GM18526 (cell line): ENCODE data around the gene RASGRF1.

Experiments
- POLR2A ChIP-seq: IDR thresholded peaks from 3 replicates; pipeline ENCODE4 v1.6.1; 2011; ENCODE audit not compliant: insufficient read length; ENCODE audit errors: extremely low read depth

Gene RASGRF1, protein sequence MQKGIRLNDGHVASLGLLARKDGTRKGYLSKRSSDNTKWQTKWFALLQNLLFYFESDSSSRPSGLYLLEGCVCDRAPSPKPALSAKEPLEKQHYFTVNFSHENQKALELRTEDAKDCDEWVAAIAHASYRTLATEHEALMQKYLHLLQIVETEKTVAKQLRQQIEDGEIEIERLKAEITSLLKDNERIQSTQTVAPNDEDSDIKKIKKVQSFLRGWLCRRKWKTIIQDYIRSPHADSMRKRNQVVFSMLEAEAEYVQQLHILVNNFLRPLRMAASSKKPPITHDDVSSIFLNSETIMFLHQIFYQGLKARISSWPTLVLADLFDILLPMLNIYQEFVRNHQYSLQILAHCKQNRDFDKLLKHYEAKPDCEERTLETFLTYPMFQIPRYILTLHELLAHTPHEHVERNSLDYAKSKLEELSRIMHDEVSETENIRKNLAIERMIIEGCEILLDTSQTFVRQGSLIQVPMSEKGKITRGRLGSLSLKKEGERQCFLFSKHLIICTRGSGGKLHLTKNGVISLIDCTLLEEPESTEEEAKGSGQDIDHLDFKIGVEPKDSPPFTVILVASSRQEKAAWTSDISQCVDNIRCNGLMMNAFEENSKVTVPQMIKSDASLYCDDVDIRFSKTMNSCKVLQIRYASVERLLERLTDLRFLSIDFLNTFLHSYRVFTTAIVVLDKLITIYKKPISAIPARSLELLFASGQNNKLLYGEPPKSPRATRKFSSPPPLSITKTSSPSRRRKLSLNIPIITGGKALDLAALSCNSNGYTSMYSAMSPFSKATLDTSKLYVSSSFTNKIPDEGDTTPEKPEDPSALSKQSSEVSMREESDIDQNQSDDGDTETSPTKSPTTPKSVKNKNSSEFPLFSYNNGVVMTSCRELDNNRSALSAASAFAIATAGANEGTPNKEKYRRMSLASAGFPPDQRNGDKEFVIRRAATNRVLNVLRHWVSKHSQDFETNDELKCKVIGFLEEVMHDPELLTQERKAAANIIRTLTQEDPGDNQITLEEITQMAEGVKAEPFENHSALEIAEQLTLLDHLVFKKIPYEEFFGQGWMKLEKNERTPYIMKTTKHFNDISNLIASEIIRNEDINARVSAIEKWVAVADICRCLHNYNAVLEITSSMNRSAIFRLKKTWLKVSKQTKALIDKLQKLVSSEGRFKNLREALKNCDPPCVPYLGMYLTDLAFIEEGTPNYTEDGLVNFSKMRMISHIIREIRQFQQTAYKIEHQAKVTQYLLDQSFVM (N-terminal part only)

GRCh38 chr15:79090487-79091203 lies at the start of gene RASGRF1:
TSS of gene RASGRF1 (minus strand) at chr15:79090780. CDS start at chr15:79090498, 282 bp downstream.
- TF ChIP-seq POLR2A, result no peak

DNA sequence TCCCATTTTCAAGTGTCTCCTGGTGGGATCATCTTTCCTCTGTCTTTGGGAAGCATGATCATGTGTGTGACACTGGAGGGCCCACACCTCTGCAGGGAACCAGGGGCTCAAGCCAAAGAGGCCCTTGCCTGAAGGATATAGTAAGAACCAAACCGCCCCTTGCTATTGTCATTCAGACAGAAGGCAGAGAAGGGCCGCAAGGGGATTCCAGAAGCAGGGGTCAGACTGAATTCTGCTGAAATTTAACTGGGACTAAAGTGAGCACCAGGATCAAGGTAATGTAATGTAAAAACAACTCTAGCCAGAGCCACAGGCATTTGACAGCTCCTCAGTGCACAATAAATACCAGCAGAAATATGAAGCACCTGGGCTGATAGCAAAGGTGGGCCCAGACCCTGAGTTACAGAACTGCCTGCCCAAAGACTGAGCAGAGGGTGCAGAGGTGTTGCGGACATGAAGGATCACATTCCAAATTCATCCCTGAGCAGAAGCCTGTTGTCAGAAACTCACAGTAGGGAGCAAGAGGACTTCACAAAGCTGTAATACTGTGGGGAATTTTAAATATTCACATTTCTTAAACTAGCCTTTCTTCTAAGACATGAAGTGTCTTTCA lies 46.0 kb upstream of the RASGRF1 start:
- no peak for TF ChIP-seq POLR2A

GRCh38 chr15:79133309-79133708 lies 42.7 kb upstream of the RASGRF1 start:
- TF ChIP-seq POLR2A, result no peak

- TF ChIP-seq POLR2A, result no peak
These were observed 42.2 kb upstream of the RASGRF1 start for GRCh38 chr15:79132770-79133169.

- TF ChIP-seq POLR2A, result no peak
These were observed 41.8 kb upstream of the RASGRF1 start for GRCh38 chr15:79132361-79132760.

DNA sequence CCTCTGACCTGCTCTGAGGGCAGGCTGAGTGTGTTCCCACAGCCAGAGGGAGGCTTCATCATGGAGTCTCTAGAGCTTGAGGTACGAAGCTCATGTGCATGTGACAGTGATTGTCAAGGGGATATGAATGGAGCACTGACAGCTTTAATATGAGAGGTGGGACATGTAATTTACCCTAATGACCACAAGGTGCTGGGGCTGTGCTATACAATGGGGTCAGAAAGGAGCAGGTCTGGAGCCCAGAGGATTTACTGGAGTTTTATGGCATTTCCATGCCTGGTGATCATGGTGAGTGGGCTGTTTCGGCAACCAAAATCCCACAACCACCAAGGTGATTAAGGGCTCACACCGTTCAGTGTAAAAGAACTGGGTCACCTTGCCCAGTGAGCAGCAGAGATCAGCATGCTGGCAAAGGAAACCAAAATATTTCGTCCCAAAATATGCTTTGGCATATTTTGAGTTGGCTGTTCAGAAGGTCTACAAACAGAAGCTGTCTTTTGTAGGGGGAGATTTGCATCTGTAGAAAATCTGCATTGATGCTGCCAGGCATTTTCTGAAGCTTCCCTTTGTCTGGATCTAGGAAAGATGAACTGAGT lies 40.1 kb upstream of the RASGRF1 start:
- TF ChIP-seq POLR2A, result no peak

DNA sequence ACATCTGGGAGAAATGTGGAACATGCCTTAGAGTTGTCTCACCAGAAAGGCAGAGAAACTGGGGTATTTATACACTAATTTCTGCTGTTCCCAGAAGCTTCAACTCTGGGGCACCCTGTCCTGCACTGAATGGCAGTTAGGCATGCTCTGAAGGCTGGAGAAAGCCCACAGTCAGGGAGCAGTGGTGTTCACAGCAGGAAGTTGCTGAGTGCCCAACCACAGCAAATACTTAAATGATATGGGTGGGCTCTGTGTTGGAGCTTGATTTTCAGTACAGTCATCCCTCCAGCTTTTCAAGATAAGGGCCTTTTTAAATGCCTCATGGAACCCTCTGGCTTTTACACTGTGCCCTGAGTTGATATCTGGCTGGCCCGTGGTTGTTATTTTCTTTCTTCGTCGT lies 38.7 kb upstream of the RASGRF1 start:
- no peak for TF ChIP-seq POLR2A

DNA sequence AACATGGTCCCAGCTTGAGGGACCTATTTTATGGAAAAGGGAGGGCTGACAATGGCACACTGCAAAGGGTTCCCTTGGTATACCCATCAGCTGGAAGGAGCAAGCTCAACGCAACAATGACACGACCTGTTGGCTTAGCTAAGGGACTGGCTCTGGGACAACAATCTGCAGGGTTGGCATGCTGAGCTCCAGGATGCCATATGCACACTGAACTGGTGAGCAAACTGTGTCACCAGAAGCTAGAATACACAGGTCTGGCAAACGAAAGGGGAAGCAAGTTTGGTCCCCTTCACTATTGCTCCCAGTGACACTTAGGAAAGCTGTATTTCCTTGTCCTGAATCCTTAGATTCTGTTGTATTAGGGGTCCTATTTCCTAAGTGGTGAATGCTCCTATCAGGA lies 38.0 kb upstream of the RASGRF1 start:
- no peak for TF ChIP-seq POLR2A

GRCh38 chr15:79124388-79124787 lies 33.8 kb upstream of the RASGRF1 start:
- no peak for TF ChIP-seq POLR2A

- TF ChIP-seq POLR2A, result no peak
These were observed 32.4 kb upstream of the RASGRF1 start for GRCh38 chr15:79122991-79123390.

DNA sequence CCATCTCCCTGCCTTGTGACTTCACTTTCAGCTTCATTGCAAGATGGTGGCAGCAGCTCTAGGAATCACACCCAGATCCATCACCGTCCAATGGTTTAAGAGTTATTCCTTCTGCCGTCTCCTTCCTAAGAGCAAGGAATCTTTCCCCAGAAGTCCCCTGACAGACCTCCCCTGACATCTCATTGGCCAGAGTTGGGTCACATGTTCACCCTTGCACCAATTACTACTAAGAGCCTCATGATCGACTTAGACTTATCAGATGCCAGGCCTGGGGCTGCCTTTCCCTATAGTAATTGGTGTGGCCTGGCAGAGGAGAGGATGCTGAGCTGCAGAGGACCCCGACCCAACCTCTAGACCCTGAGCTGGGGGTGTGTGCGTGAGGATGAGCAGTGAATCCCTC lies 31.8 kb upstream of the RASGRF1 start:
- TF ChIP-seq POLR2A, result no peak

GRCh38 chr15:79121571-79121970 lies 31.0 kb upstream of the RASGRF1 start:
- no peak for TF ChIP-seq POLR2A

DNA sequence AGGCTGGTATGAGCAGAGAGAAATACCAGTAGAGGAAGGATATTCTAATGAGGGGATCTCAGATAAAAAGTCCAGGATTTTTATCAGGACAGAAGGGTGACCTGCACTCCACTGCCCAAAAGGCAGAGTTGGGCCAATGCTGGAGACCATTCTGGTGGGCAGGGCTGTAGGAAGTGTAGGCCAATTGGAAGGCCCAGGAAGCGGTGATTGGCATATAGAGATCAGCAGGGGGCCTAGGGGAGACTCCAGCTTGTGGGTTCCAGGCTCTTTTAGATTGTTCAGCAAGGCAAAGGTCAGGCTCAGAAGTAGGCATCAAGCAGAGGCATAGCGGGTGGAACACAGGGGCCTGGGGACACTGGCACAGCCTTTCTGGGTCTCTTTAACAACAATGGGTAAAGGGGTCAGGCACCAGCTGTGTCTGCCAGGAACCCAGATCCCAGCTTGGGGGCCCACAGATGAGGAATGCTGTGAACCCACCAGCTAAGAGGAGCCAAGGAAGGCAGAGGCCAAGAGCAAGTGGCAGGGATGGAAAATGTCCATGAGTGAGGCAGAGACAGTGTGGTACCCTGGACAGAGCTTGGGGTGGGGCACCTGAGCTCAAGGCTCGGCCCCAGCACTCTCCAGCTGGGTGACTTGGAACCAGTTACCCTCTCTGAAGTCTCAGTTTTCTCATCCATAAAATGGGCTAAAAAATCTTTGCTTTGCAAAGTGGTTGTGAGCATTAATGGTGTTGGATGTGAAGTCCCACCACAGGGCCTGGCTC lies 27.0 kb upstream of the RASGRF1 start:
- no peak for TF ChIP-seq POLR2A
